ENCODE results near the gene CFDP1.
A peak's percentile ranks its signal among the peaks of the same experiment; 100 is the strongest.

CFDP1 gene

DNA sequence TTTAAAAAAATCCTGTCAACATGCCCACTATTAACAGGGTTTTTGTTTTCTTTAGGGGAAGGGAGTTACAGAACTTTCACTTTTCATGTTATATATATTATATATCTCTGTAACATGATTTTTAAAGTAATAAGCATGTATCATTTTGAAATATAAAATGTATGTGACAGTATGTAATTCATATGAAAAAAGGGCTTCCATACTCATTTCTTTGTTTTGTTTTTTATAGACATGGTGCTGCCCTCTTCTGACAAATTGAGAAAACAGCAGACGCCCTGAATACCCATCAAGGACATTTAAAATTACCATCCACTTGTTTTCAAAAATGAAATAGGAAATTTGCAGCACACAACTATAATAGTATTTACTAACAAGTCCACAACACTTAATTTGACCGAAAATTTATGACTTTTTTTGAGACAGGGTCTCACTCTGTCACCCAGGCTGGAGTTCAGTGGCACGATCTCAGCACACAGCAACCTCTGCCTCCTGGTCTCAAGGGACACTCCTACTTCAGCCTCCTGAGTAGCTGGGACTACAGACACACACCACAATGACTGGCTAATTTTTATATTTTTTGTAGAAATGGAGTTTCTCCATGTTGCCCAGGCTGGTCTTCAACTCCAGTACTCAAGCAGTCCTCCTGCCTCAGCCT lies 30.4 kb downstream of the CFDP1 start:
- H3K4me3 ChIP-seq (ENCODE audit: low read depth, low read length): no peak overlapping the region
- peak; percentile 70 for DNase-seq (ENCODE audit: low read depth, low spot score)
- TF ChIP-seq, protein P1, sequence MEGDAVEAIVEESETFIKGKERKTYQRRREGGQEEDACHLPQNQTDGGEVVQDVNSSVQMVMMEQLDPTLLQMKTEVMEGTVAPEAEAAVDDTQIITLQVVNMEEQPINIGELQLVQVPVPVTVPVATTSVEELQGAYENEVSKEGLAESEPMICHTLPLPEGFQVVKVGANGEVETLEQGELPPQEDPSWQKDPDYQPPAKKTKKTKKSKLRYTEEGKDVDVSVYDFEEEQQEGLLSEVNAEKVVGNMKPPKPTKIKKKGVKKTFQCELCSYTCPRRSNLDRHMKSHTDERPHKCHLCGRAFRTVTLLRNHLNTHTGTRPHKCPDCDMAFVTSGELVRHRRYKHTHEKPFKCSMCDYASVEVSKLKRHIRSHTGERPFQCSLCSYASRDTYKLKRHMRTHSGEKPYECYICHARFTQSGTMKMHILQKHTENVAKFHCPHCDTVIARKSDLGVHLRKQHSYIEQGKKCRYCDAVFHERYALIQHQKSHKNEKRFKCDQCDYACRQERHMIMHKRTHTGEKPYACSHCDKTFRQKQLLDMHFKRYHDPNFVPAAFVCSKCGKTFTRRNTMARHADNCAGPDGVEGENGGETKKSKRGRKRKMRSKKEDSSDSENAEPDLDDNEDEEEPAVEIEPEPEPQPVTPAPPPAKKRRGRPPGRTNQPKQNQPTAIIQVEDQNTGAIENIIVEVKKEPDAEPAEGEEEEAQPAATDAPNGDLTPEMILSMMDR (IDR thresholded peaks at IDR 0.05; ENCODE audit: low read depth, low read length): peak; percentile 53
- in situ Hi-C loops (cut with HindIII; ENCODE audit: low sequenced_read_pairs): no loop called here

DNA sequence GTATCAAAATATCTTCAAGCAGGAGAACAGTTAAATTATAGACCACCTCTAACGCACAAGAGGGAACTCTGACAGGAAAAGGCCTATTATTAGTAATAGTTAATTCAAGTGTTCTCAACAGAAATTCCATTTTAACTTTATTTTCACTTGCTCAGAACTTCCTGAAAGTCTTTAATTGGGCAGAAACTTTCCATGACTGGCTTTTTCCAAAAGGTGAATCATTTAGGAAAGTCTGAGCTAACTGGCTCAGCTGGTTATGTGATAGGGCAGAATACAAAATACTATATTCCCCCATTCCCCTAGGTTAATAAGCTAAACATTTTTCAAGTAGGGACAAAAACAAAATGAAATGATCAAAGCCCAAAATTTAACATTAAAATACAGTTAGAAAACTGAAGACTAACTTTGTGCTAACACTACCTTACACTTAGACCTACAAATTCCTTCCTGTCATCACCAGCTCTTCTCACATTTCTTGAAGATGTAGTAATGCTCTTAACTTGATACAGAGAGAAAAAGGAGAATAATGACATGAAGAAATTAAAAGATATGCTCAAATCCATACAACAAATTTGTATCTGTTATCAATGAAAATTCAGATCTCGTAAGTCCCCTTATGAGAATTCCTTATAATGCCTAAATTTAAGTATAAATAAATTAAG lies 31.0 kb downstream of the CFDP1 start:
- H3K4me3 ChIP-seq (ENCODE audit: low read depth, low read length): no peak overlapping the region
- TF ChIP-seq, protein P1 (IDR thresholded peaks at IDR 0.05; ENCODE audit: low read depth, low read length): no peak
- peak; percentile 77 for DNase-seq (ENCODE audit: low read depth, low spot score)
- in situ Hi-C loops (cut with HindIII; ENCODE audit: low sequenced_read_pairs): no loop called here

DNA sequence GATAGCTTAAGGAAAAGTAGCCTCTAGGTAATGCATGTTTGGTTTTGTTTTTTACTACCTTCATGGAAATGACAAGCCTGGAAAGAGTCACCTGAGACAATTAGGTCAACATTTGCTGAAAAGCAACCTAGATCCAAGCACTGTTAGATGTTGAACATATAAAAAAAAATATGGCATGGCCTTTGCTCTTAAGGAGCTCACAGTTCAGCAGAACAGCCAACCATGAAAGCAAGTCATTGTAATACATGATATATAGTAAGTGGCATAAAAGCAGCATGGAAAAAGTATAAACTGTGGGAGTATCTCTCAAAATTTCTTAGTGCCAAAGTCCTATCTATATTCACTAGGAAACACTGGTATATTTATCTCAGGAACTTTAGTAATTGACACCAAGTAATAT lies 31.6 kb downstream of the CFDP1 start:
- TF ChIP-seq, protein P1 (IDR thresholded peaks at IDR 0.05; ENCODE audit: low read depth, low read length): no peak
- H3K4me3 ChIP-seq (ENCODE audit: low read depth, low read length): no peak overlapping the region
- in situ Hi-C loops (cut with HindIII; ENCODE audit: low sequenced_read_pairs): no loop called here
- no peak for DNase-seq (ENCODE audit: low read depth, low spot score)

DNA sequence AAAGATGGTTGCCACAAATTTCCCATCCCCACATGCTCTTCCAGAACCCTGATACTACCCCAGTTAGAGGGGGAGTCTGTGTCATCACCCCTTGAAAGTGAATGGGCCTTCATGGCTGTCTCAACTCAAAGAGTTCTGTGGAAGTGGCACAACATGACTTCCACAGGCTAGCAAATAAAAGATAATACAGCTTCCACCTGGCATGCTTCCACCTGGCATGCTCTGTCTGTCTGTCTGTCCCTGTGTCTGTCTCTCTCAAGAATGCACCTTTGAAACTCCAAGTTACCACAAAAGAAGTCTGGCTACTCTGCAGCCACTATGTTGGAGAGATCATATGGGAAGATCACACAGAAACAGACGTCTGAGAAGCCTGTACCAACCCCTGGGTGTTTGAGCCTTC lies 35.0 kb downstream of the CFDP1 start:
- DNase-seq (ENCODE audit: low read depth, low spot score): no peak
- no peak overlapping the region for H3K4me3 ChIP-seq (ENCODE audit: low read depth, low read length)
- in situ Hi-C loops (cut with HindIII; ENCODE audit: low sequenced_read_pairs): loop anchor here (25.0 kb wide), 1 partner anchor 161 kb away; no protein-coding TSS in a partner anchor
- TF ChIP-seq, protein P1 (IDR thresholded peaks at IDR 0.05; ENCODE audit: low read depth, low read length): no peak

DNA sequence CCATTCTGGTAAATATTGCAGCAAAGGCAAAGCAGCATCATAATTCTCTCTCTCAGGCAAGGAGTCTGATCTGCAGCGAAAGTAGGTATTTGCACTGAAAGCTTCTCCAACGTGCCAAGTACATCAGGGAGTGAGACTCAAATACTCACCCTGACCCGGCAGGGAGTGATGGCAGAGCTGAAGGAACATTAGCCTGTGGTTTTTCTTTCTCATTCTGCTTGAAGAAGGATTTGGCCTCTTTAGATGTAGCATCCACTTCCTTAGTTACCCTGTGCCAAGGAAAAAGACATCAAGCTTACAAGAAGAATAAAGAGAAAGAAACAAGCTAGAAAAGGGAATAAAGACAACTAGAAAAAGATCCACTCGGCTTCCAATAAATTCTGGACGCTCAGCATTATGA lies 38.4 kb downstream of the CFDP1 start:
- TF ChIP-seq, protein P1 (IDR thresholded peaks at IDR 0.05; ENCODE audit: low read depth, low read length): no peak
- in situ Hi-C loops (cut with HindIII; ENCODE audit: low sequenced_read_pairs): loop anchor here (25.0 kb wide), 1 partner anchor 158 kb away; no protein-coding TSS in a partner anchor
- no peak overlapping the region for H3K4me3 ChIP-seq (ENCODE audit: low read depth, low read length)
- peak; percentile 55 for DNase-seq (ENCODE audit: low read depth, low spot score)

DNA sequence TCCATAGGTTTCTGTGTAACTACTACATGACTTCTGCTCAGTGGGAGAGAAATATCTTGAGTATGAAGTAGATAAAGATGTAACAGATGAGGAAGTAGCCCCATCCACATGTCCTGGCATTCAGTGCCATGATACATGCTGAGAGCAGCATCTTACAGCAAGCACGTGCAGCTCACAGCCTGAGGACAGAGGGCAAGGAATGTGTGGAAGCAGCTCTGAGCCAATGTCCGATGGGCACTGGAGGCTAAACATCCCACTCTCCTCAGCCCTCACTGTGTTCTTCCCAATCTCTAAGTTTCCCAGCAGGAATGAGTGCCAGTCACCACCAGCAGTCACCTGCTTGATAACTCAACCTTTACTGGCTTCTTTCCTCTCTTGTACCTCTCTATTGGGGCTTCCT lies 40.4 kb downstream of the CFDP1 start:
- no peak overlapping the region for H3K4me3 ChIP-seq (ENCODE audit: low read depth, low read length)
- DNase-seq (ENCODE audit: low read depth, low spot score): no peak
- TF ChIP-seq, protein P1 (IDR thresholded peaks at IDR 0.05; ENCODE audit: low read depth, low read length): no peak
- in situ Hi-C loops (cut with HindIII; ENCODE audit: low sequenced_read_pairs): loop anchor here (25.0 kb wide), 1 partner anchor 156 kb away; no protein-coding TSS in a partner anchor
